GM12873 (cell line): ENCODE data around the gene ZBED4.

Experiments
- CTCF ChIP-seq: IDR thresholded peaks from 2 replicates; pipeline ENCODE4 v1.5.1; 2012; ENCODE audit warnings: low read depth, mild to moderate bottlenecking, moderate library complexity, low read length, control low read depth; ENCODE audit not compliant: insufficient read depth; ENCODE audit errors: missing control alignments

Gene ZBED4

GRCh38 chr22:49852898-49853894 lies at the start of gene ZBED4:
Gene ZBED4 (plus strand): TSS chr22:49853844. CDS start chr22:49883663, 29,819 bp downstream.
- no peak for TF ChIP-seq CTCF

- TF ChIP-seq CTCF, result no peak
These were observed 46.5 kb upstream of the ZBED4 start for GRCh38 chr22:49807129-49807528.

GRCh38 chr22:49807780-49808708 lies 45.6 kb upstream of the ZBED4 start:
- no peak for TF ChIP-seq CTCF

GRCh38 chr22:49810363-49811019 lies 43.2 kb upstream of the ZBED4 start:
- no peak for TF ChIP-seq CTCF

GRCh38 chr22:49811020-49811791 lies 42.4 kb upstream of the ZBED4 start:
- no peak for TF ChIP-seq CTCF

GRCh38 chr22:49812838-49813237 lies 40.8 kb upstream of the ZBED4 start:
- TF ChIP-seq CTCF, result no peak
